ENCODE results near the gene AURKB.

DNA sequence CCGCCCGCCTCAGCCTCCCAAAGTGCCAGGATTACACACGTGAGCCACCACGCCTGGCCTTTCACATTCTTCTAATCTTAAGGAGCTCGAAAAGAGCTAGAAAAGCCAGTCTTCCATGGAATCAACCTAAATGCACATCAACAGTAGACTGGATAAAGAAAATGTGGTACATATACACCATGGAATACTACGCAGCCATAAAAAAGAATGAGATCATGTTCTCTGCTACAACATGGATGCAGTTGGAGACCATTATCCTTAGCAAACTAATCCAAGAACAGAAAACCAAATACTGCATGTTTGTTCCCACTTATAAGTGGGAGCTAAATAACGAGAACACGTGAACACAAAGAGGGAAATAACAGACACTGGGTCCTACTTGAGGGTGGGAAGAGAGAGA lies 34.4 kb upstream of the AURKB start:
- TF ChIP-seq POLR2AphosphoS5 (IDR thresholded peaks at IDR 0.05; ENCODE audit: low read depth, low read length) (no peak), SIN3A (IDR thresholded peaks at IDR 0.05; ENCODE audit: borderline replicate concordance, insufficient read depth, low read length) (no peak)
